ENCODE measurements around the gene CCDC13. TPM values are rescaled to one million over a fixed set of nuclear protein-coding genes. Genes with fewer than 3 reads are reported as not detected.

Gene CCDC13
- total RNA-seq, 1 experiment from 2014 or later: 0.79 TPM

DNA sequence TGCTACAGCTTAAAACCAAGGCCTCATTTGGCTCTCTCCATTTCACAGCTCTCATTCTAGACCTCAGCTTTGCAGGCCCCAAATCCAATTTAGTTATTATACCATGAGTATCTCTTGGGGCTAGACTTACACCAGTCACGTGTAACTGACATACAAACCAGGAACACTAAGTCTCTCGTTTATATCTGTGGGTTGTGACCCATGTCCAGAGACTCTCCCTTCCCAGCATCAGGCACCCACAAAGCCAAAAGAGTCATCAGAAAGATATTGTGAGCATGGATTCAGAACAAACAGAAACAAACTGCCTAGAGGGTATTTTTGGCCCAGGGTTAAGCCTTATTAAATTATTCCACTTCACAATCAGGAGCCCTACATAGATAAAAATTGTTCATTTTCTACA lies 5.6 kb upstream of the CCDC13 start:
- CTCF ChIA-PET: interaction anchor here (0.6 to 4.5 kb wide), 6 partner anchors 15 to 414 kb away, joined by 3 to 17 read pairs (median 4); no protein-coding TSS in a partner anchor
- Mint-ChIP-seq H3K4me3 (no peak overlapping the region), H3K4me1 (peaks cover 6% of the 10 kb centered on the region; the same call in 1 of the 2 replicates), H3K27ac (0 out of 2 replicates have a peak overlapping the region, but pooled peaks have one; percentile 13), H3K36me3 (peaks cover 7% of the 10 kb centered on the region), H3K27me3 (ENCODE audit: low read depth) (no peaks in the 10 kb centered on the region), H3K9me3 (no peaks in the 10 kb centered on the region)
- POLR2A ChIA-PET: interaction anchor here (0.6 kb wide), 1 partner anchor 34 kb away, joined by 8 read pairs; no protein-coding TSS in a partner anchor
- no peak for ATAC-seq
- no peak for DNase-seq (ENCODE audit: low spot score)
- no peak for TF ChIP-seq TEAD1 (CRISPR knock-in tag; IDR thresholded peaks at IDR 0.05)
- TF ChIP-seq, protein P1, sequence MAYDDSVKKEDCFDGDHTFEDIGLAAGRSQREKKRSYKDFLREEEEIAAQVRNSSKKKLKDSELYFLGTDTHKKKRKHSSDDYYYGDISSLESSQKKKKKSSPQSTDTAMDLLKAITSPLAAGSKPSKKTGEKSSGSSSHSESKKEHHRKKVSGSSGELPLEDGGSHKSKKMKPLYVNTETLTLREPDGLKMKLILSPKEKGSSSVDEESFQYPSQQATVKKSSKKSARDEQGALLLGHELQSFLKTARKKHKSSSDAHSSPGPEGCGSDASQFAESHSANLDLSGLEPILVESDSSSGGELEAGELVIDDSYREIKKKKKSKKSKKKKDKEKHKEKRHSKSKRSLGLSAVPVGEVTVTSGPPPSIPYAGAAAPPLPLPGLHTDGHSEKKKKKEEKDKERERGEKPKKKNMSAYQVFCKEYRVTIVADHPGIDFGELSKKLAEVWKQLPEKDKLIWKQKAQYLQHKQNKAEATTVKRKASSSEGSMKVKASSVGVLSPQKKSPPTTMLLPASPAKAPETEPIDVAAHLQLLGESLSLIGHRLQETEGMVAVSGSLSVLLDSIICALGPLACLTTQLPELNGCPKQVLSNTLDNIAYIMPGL (CRISPR knock-in tag; IDR thresholded peaks at IDR 0.05): no peak

DNA sequence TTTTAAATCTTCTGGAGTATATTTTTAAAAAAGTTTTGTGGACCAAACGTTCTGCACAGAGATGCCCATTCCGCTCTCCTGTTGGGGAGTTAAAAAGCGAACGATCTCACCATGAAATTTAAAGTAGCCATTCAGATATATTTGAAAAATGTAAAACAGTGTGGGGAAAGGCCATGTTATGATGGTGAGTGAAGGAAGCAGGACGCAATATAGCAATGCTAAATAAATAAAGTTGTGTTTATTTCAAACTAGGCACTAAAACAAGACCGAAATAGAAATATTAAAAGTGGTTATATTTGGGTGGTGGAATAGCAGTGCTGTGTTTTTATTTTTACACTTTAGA lies 327 bp upstream of the CCDC13 start:
- no peak for DNase-seq (ENCODE audit: low spot score)
- H3K9me3 Mint-ChIP-seq: peaks cover 17% of the 10 kb centered on the region
- peak overlapping the region; percentile 24; the same call in 1 of the 2 replicates for H3K27ac Mint-ChIP-seq
- H3K4me3 Mint-ChIP-seq: peak overlapping the region; percentile 87
- peaks cover 6% of the 10 kb centered on the region for H3K4me1 Mint-ChIP-seq
- POLR2A ChIA-PET: no interaction called here
- no peak for ATAC-seq
- CTCF ChIA-PET: no interaction called here
- TF ChIP-seq ZNF423 (CRISPR knock-in tag; IDR thresholded peaks at IDR 0.05): no peak
- TF ChIP-seq RELA (CRISPR knock-in tag; IDR thresholded peaks at IDR 0.05; ENCODE audit: borderline replicate concordance): no peak
- TF ChIP-seq EMX1 (CRISPR knock-in tag; IDR thresholded peaks at IDR 0.05): no peak
- TF ChIP-seq RORB (CRISPR knock-in tag; IDR thresholded peaks at IDR 0.05): no peak
- TF ChIP-seq, protein P2, sequence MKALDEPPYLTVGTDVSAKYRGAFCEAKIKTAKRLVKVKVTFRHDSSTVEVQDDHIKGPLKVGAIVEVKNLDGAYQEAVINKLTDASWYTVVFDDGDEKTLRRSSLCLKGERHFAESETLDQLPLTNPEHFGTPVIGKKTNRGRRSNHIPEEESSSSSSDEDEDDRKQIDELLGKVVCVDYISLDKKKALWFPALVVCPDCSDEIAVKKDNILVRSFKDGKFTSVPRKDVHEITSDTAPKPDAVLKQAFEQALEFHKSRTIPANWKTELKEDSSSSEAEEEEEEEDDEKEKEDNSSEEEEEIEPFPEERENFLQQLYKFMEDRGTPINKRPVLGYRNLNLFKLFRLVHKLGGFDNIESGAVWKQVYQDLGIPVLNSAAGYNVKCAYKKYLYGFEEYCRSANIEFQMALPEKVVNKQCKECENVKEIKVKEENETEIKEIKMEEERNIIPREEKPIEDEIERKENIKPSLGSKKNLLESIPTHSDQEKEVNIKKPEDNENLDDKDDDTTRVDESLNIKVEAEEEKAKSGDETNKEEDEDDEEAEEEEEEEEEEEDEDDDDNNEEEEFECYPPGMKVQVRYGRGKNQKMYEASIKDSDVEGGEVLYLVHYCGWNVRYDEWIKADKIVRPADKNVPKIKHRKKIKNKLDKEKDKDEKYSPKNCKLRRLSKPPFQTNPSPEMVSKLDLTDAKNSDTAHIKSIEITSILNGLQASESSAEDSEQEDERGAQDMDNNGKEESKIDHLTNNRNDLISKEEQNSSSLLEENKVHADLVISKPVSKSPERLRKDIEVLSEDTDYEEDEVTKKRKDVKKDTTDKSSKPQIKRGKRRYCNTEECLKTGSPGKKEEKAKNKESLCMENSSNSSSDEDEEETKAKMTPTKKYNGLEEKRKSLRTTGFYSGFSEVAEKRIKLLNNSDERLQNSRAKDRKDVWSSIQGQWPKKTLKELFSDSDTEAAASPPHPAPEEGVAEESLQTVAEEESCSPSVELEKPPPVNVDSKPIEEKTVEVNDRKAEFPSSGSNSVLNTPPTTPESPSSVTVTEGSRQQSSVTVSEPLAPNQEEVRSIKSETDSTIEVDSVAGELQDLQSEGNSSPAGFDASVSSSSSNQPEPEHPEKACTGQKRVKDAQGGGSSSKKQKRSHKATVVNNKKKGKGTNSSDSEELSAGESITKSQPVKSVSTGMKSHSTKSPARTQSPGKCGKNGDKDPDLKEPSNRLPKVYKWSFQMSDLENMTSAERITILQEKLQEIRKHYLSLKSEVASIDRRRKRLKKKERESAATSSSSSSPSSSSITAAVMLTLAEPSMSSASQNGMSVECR (CRISPR knock-in tag; IDR thresholded peaks at IDR 0.05; ENCODE audit: borderline replicate concordance): no peak
- TF ChIP-seq, protein P3, sequence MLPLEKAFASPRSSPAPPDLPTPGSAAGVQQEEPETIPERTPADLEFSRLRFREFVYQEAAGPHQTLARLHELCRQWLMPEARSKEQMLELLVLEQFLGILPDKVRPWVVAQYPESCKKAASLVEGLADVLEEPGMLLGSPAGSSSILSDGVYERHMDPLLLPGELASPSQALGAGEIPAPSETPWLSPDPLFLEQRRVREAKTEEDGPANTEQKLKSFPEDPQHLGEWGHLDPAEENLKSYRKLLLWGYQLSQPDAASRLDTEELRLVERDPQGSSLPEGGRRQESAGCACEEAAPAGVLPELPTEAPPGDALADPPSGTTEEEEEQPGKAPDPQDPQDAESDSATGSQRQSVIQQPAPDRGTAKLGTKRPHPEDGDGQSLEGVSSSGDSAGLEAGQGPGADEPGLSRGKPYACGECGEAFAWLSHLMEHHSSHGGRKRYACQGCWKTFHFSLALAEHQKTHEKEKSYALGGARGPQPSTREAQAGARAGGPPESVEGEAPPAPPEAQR (CRISPR knock-in tag; IDR thresholded peaks at IDR 0.05): no peak
- no peak for TF ChIP-seq NFE2L1 (CRISPR knock-in tag; IDR thresholded peaks at IDR 0.05)
- TF ChIP-seq, protein P4, sequence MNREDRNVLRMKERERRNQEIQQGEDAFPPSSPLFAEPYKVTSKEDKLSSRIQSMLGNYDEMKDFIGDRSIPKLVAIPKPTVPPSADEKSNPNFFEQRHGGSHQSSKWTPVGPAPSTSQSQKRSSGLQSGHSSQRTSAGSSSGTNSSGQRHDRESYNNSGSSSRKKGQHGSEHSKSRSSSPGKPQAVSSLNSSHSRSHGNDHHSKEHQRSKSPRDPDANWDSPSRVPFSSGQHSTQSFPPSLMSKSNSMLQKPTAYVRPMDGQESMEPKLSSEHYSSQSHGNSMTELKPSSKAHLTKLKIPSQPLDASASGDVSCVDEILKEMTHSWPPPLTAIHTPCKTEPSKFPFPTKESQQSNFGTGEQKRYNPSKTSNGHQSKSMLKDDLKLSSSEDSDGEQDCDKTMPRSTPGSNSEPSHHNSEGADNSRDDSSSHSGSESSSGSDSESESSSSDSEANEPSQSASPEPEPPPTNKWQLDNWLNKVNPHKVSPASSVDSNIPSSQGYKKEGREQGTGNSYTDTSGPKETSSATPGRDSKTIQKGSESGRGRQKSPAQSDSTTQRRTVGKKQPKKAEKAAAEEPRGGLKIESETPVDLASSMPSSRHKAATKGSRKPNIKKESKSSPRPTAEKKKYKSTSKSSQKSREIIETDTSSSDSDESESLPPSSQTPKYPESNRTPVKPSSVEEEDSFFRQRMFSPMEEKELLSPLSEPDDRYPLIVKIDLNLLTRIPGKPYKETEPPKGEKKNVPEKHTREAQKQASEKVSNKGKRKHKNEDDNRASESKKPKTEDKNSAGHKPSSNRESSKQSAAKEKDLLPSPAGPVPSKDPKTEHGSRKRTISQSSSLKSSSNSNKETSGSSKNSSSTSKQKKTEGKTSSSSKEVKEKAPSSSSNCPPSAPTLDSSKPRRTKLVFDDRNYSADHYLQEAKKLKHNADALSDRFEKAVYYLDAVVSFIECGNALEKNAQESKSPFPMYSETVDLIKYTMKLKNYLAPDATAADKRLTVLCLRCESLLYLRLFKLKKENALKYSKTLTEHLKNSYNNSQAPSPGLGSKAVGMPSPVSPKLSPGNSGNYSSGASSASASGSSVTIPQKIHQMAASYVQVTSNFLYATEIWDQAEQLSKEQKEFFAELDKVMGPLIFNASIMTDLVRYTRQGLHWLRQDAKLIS (CRISPR knock-in tag; IDR thresholded peaks at IDR 0.05; ENCODE audit: borderline replicate concordance): no peak
- TF ChIP-seq ZBTB21 (CRISPR knock-in tag; IDR thresholded peaks at IDR 0.05; ENCODE audit: borderline replicate concordance): no peak
- no peak for TF ChIP-seq ATF1 (CRISPR knock-in tag; IDR thresholded peaks at IDR 0.05)
- TF ChIP-seq NR2C2 (CRISPR knock-in tag; IDR thresholded peaks at IDR 0.05): no peak
- no peak for TF ChIP-seq ZNF138 (CRISPR knock-in tag; conservative IDR thresholded peaks at IDR 0.05)
- no peak for TF ChIP-seq ZNF121 (CRISPR knock-in tag; IDR thresholded peaks at IDR 0.05)
- no peak for TF ChIP-seq FOXK1 (CRISPR knock-in tag; IDR thresholded peaks at IDR 0.05)
- no peak for TF ChIP-seq ESRRA (CRISPR knock-in tag; IDR thresholded peaks at IDR 0.05; ENCODE audit: borderline replicate concordance)
- TF ChIP-seq, protein P5, sequence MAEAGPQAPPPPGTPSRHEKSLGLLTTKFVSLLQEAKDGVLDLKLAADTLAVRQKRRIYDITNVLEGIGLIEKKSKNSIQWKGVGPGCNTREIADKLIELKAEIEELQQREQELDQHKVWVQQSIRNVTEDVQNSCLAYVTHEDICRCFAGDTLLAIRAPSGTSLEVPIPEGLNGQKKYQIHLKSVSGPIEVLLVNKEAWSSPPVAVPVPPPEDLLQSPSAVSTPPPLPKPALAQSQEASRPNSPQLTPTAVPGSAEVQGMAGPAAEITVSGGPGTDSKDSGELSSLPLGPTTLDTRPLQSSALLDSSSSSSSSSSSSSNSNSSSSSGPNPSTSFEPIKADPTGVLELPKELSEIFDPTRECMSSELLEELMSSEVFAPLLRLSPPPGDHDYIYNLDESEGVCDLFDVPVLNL (CRISPR knock-in tag; IDR thresholded peaks at IDR 0.05; ENCODE audit: borderline replicate concordance, low read depth): no peak
- no peak for TF ChIP-seq ETV6 (CRISPR knock-in tag; IDR thresholded peaks at IDR 0.05)
- TF ChIP-seq ZNF671 (CRISPR knock-in tag; IDR thresholded peaks at IDR 0.05): no peak
- TF ChIP-seq, protein P6, sequence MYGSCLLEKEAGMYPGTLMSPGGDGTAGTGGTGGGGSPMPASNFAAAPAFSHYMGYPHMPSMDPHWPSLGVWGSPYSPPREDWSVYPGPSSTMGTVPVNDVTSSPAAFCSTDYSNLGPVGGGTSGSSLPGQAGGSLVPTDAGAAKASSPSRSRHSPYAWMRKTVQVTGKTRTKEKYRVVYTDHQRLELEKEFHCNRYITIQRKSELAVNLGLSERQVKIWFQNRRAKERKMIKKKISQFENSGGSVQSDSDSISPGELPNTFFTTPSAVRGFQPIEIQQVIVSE (CRISPR knock-in tag; IDR thresholded peaks at IDR 0.05; ENCODE audit: borderline replicate concordance): no peak
- peaks cover 29% of the 10 kb centered on the region for H3K27me3 Mint-ChIP-seq (ENCODE audit: low read depth)
- peaks cover 9% of the 10 kb centered on the region for H3K36me3 Mint-ChIP-seq

Measured in WTC11 (cell line).